Stimulated activated naive CD8-positive, alpha-beta T cell treated with anti-CD3 and anti-CD28 coated beads, Interleukin-15, Interleukin-2, amounts not matched to agents 100 U/mL and 50 U/mL, for 24 hours (primary cell): ENCODE data around the gene MGRN1.

ENCODE experiments used
- ATAC-seq: fragments of 150-1000 bp; cut with Tn5 transposase; one replicate; pipeline ENCODE4 v1.10.0; 2021
- DNase-seq: peaks from one replicate; pipeline ENCODE4 v3.0.0; 2021

Gene MGRN1

GRCh38 chr16:4624827-4625559 lies 367 bp downstream of the MGRN1 start:
- ATAC-seq (peak; percentile 65), DNase-seq (peak; percentile 89)

- DNase-seq (no peak), ATAC-seq (no peak)
Observed at GRCh38 chr16:4625560-4626159, 1.0 kb downstream of the MGRN1 start.

DNA sequence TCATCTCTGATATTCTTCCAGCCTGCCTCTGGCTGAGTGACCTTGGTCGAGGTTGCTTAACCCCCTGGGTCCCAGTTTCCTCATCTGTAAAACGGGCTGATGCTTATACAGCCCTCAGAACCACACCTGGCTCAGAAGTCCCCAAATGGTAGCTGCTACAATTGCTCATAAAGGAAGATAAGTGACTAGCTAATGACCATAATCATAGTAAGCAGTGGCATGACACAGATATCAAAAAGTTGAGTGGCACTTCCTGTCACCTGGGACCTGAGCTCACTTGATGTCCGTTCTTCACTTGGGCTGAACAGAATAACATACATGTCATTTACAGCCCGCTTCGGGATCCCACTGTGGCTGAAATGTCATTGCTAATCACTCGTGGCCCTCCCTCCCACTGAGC lies 1.8 kb downstream of the MGRN1 start:
- ATAC-seq (no peak), DNase-seq (no peak)

DNA sequence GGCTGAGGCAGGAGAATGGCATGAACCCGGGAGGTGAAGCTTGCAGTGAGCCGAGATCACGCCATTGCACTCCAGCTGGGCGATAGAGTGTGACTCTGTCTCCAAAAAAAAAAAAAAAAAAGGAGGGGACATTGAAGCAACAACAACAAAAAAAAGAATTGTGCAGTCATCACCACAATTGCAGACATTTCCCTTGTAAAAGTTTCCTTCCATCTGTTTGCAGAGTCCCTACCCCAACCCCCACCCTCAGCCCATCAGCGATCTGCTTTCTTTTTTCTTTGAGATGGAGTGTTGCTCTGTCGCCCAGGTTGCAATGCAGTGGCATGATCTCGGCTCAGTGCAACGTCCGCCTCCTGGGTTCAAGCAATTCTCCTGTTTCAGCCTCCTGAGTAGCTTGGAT lies 3.7 kb downstream of the MGRN1 start:
- ATAC-seq: no peak
- no peak for DNase-seq

DNA sequence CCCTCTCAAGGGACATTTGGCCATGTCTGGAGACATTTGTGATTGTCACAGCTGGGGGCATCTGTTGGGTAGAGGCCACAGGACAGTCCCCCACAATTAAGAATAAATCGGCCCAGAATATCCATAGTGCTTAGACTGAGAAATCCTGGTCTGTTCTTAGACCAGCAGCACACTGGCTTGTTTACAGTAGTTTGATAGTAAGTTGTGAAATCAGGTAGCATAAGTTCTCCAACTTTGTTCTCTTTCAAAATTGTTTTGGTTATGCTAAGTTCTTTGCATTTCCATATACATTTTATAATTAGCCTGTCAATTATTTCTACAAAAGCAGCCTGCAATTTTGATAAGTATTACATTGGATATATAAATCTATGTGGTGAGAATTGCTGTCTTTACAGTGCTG lies 6.8 kb downstream of the MGRN1 start:
- ATAC-seq: no peak

DNA sequence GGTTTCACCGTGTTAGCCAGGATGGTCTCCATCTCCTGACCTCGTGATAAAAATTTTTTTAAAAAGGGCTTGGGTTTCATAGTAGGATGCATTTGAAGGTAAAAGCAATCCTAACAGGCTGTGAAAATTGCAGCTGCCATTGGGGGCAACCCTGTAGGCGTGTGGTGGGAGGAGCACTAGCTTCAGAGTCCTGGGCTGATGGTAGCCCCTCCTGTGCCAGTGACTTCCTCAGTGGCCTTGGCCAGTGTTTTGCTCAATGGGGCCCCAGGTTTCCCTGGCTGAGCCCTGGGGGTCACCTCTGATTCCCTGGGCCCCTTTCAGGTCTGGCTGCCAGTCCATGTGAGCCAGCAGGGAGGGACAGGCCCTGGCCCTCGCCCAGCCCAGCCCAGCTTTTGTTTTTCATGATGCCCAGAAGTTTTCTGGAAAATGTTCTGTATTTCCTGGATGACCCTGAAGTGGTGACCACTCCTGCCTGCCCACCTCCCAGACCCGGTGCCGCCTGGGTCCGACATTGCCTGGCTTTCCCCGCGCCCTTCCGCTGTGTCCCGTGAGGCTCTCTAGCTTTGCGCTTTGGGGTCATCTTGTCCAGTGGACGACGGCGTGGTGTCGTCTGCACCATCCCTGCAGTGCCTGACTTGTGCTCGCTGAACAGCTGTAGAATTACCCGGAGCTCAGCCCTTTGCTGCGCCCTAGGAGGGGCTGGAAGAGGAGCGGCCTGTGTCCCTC lies 9.4 kb downstream of the MGRN1 start:
- ATAC-seq (no peak), DNase-seq (no peak)

More for the DNA sequence above, 6.8 kb downstream of the MGRN1 start:
- DNase-seq: no peak

DNA sequence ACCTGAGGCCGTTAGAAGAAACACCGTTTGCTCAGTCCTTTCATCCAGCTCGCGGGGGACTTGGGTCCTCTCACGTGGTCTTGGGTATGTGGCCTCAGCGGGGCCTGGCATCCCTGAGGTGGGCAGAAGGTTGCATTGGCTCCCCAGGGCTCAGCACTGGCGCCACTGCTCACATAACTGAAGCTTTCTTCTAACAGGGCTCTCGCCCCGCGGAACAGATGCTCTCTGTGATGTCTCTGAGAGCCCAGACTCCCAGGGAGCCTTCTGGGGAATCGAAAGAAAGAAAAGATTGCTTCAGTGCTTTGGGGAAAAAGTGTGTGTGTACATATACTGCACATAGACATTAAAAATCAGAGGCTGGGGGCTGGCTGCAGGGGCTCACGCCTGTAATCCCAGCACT lies 10.1 kb downstream of the MGRN1 start:
- no peak for DNase-seq
- no peak for ATAC-seq

DNA sequence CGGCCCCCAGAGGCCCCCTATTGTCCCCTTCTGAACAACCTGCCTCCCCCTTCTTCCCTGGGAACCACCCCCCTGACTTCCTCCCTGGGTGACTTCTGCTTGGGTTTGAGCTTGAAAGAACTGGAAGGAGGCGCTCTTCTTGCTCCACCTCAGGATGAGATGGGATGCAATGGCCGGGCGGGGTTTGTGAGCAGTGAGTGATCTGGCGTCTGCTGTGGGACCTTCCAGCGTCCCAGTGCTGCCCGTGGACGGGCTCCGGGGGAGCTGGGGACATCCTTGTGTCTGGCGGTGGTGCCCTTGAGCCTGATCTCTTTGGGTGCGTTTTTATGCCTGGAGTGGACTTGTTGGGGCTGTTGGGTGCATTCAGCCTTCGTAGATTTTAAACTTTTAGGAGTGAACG lies 11.6 kb downstream of the MGRN1 start:
- DNase-seq: no peak
- ATAC-seq: no peak

- ATAC-seq: no peak
- no peak for DNase-seq
Observed at GRCh38 chr16:4637501-4638166, 13.0 kb downstream of the MGRN1 start.

DNA sequence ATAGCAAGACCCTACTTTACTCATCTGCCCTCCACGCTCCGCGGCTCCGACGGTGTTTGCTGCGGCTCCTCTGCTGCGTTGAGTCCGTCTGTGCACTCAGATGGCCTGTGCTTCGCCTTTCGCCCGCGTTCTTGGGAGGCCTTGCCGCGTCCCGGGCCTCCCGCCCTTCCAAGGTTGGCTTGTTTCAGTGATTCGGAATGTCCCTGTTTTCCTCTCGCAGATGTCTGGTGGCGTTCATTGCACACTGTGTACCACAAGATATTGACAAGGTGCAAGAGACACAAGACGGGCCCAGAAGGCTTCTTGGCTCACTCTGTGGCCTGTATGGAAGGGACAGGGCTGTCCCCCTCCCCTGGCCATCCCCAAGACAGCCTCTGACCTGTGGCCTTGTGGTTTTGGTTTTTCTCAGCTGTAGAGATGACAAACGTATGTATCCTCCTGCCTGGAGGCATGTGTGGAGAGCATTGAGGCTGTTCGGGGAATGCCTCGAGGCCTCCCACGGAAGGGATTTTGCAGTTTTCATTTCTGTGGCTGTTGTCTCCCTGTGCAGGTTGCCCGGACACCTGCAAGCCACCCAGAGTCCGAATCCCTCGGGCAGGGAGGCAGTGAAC lies 15.4 kb downstream of the MGRN1 start:
- no peak for ATAC-seq
- DNase-seq: no peak

GRCh38 chr16:4640572-4641305 lies 16.1 kb downstream of the MGRN1 start:
- ATAC-seq: peak; percentile 55
- DNase-seq: no peak

- DNase-seq: no peak
- no peak for ATAC-seq
Observed at GRCh38 chr16:4641306-4641687, 16.7 kb downstream of the MGRN1 start.

DNA sequence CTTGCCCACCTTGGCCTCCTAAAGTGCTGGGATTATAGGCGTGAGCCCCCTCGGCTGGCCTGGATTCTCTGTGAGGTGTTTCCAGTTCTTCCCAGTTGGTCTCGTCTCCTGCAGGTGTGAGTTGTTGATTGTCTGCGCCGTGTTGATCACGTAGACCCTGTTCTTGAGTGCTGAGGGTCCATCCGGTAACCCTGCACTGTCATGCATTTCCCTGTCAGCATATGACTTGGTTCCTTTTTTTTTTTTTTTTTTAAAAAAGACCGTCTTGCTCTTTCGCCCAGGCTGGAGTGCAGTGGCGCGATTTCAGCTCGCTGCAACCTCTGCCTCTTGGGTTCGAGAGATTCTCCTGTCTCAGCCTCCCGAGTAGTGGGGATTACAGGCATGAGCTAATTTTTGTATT lies 17.3 kb downstream of the MGRN1 start:
- DNase-seq (no peak), ATAC-seq (no peak)

DNA sequence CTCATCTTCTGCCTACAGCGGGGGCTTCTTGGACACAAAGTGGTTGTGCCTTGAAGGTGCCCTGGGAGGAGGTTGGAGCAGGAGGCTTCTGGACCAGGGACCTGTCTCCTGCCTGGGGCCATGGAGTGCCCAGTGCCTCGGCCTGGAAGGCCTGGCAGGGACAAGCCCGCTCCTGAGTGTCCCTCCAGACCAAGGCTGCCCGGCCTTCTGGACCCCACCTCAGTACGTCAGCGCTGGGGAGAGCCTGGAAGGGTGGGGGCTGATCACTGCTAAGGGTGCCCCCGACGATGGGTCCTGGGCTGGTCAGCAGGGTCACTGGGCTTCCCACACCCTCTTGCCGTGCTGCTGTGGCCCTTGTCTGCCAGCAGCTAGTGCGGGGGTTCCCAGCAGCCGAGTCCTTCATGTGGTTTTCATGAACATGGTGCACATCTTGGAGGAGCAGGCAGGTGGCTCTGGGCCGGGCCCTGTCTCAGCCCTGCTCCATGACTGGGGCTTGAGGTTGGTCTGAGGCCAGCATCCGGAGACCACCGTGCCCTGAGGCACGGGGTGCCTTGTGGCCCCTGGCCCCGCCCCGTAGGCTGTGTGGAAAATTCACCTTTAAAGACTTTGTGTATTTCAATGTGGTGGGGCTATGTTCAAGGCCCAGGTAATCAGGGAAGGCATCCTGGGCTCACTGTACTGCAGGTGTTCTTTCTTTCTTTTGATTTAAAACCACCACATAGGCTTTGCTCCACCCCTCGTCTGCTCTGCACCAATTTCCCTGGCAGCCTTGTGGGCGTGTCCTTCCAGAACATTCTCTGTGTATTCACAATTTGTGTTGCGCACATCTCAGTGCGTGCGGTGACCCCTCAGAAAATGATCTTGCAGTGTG lies 22.4 kb downstream of the MGRN1 start:
- DNase-seq: no peak
- no peak for ATAC-seq

DNA sequence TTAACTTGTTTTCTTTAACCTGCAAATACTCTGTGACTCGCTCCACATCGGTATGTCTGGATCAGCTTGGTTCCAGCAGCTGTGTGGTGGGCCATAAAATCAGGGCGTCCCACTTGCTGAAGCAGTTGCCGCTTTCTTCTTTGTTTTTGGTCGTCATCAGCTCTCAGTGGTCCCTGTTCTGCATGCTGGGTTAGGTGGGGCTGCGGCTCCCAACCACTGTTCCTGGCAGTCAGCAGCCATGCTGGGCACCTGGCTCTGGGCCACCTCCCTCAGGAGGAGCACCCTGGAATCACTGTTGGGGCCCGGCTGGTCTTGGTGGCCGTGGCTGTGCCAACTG lies 23.0 kb downstream of the MGRN1 start:
- DNase-seq (no peak), ATAC-seq (peak; percentile 19)

GRCh38 chr16:4648917-4649316 lies 24.3 kb downstream of the MGRN1 start:
- ATAC-seq: peak; percentile 30
- DNase-seq: no peak

DNA sequence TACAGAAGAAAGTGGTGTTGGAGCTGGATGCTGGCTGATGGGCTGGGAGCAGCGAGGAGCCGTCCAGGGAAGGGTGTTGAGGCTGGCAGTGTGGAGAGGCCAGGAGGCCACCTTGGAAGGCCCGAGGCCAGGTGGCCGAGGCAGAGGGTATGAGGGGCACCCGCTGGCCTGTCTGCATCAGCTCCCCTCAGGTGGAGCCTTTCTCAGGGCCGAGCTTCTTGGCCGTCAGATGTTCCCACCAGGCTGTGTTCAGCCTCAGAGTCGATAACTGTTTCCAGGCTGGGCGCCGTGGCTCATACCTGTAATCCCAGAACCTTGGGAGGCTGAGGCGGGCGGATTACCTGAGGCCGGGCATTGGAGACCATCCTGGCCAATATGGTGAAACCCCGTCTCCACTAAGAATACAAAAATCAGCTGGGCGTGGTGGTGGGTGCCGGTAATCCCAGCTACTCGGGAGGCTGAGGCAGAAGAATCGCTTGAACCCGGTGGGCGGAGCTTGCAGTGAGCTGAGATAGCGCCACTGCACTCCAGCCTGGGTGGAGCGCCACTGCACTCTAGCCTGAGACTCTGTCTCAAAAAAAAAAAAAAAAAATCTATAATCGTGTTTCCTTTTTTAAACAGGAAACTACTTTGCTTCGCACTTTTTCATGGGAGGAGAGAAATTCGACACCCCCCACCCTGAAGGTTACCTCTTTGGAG lies 25.3 kb downstream of the MGRN1 start:
- DNase-seq (no peak), ATAC-seq (no peak)

GRCh38 chr16:4650443-4651074 lies 25.9 kb downstream of the MGRN1 start:
- ATAC-seq (peak; percentile 73), DNase-seq (peak; percentile 87)

GRCh38 chr16:4651827-4652226 lies 27.2 kb downstream of the MGRN1 start:
- ATAC-seq (no peak), DNase-seq (no peak)

- ATAC-seq (no peak), DNase-seq (no peak)
Observed at GRCh38 chr16:4652561-4652960, 27.9 kb downstream of the MGRN1 start.
